ENCODE measurements around the gene LDLRAD2.

LDLRAD2 gene

GRCh38 chr1:21845646-21846641 lies 33.9 kb downstream of the LDLRAD2 start:
- no peak for DNase-seq

GRCh38 chr1:21847223-21848205 lies 35.4 kb downstream of the LDLRAD2 start:
- DNase-seq, result no peak

- DNase-seq, result no peak
Observed at GRCh38 chr1:21848524-21849174, 36.6 kb downstream of the LDLRAD2 start.

- no peak for DNase-seq
Observed at GRCh38 chr1:21849909-21850576, 38.0 kb downstream of the LDLRAD2 start.

GRCh38 chr1:21851430-21852250 lies 39.6 kb downstream of the LDLRAD2 start:
- no peak for DNase-seq

- no peak for DNase-seq
Observed at GRCh38 chr1:21852282-21853130, 40.4 kb downstream of the LDLRAD2 start.

- DNase-seq, result no peak
Observed at GRCh38 chr1:21853131-21853427, 41.0 kb downstream of the LDLRAD2 start.

- no peak for DNase-seq
Observed at GRCh38 chr1:21854090-21854750, 42.2 kb downstream of the LDLRAD2 start.

- no peak for DNase-seq
Observed at GRCh38 chr1:21854751-21855131, 42.7 kb downstream of the LDLRAD2 start.

GRCh38 chr1:21855257-21856096 lies 43.4 kb downstream of the LDLRAD2 start:
- DNase-seq, result no peak

GRCh38 chr1:21857142-21857839 lies 45.2 kb downstream of the LDLRAD2 start:
- no peak for DNase-seq

GRCh38 chr1:21857840-21858670 lies 46.0 kb downstream of the LDLRAD2 start:
- DNase-seq, result no peak

GRCh38 chr1:21859669-21860179 lies 47.7 kb downstream of the LDLRAD2 start:
- no peak for DNase-seq

GRCh38 chr1:21860971-21861370 lies 48.9 kb downstream of the LDLRAD2 start:
- no peak for DNase-seq

GRCh38 chr1:21861602-21862429 lies 49.8 kb downstream of the LDLRAD2 start:
- no peak for DNase-seq

GRCh38 chr1:21863981-21864380 lies 51.9 kb downstream of the LDLRAD2 start:
- DNase-seq, result no peak

All from activated CD4-positive, CD25-positive, alpha-beta regulatory T cell treated with anti-CD3 and anti-CD28 coated beads, Interleukin-2, amount 50 U/mL, for 72 hours (primary cell).